ENCODE results near the gene CMSS1.

DNA sequence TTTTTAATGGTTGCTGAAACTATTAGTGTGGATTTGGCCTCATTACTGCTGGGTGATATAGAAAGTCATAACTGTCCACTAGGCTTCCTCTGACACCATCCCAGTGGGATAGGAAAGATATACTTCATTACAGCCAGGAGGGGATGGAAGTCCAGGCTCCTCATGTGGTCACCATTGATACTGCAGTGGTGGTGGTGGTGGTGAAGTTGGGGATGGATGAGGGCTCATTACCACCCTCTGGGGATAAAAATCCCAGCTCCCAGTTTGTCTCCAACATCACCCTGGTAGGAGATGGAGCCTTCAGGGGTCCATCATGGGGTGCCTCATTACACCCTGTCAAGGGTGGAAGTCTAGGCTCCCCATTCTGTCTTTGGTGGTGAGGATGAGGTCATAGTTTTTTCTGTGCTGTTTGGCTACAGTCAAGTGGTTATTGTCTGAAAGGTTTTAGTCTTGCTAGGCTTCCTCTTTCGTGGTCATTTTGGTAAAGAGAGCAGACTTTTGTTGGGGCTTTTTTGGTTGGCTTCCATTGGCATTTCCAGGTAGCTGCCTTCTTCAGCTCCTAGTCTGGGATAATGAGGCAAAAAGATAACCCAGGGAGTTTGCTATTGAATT lies 326.7 kb downstream of the CMSS1 start:
- TF ChIP-seq SP1 (IDR thresholded peaks at IDR 0.05) = no peak
- TF ChIP-seq NFRKB (IDR thresholded peaks at IDR 0.05) = no peak
- no peak for TF ChIP-seq SUZ12 (IDR thresholded peaks at IDR 0.05)
